Tibial nerve (tissue), 4 donors: ENCODE data around the gene UHRF2. TPM values are rescaled to one million over a fixed set of nuclear protein-coding genes. Genes with fewer than 3 reads are reported as not detected.
"Not testable (repeated sequence)": the region's sequence is repeated elsewhere in the genome, so short reads cannot be mapped to it uniquely, and the experiment has no call there.

Source experiments
- DNase-seq, 2 donors: peaks; one replicate each; pipeline ENCODE4 v3.0.0-alpha.2; 2019; ENCODE audit warnings: low spot score in 2 of 2
- H3K27ac ChIP-seq, 4 donors: fragments of 200-600 bp; sonication (generic) in 3 of 4; one replicate each; pipeline ENCODE4 v1.5.1; 2017 to 2019; ENCODE audit warnings: mild to moderate bottlenecking in 1 of 4
- H3K27me3 ChIP-seq, 2 donors: fragments of 200-600 bp; sonication (generic) in 1 of 2; one replicate each; pipeline versions ENCODE4 v1.5.1 to v1.6.0; 2017 to 2019
- H3K36me3 ChIP-seq, 3 donors: fragments of 200-600 bp; sonication (generic); one replicate each; pipeline ENCODE4 v1.5.1; 2018 to 2019
- H3K4me1 ChIP-seq, 4 donors: fragments of 200-600 bp; sonication (generic) in 3 of 4; one replicate each; pipeline ENCODE4 v1.5.1; 2017 to 2019
- H3K4me3 ChIP-seq, 4 donors: fragments of 200-600 bp; sonication (generic) in 3 of 4; one replicate each; pipeline ENCODE4 v1.5.1; 2017 to 2019; ENCODE audit warnings: mild to moderate bottlenecking in 1 of 4, moderate library complexity in 1 of 4
- H3K9me3 ChIP-seq, 4 donors: fragments of 200-600 bp; sonication (generic) in 3 of 4; one replicate each; pipeline ENCODE4 v1.5.1; 2017 to 2019
- EP300 ChIP-seq, 2 donors: sonication (generic); formaldehyde crosslinking; IDR thresholded peaks; one replicate each; pipeline ENCODE4 v1.6.1; 2017; ENCODE audit warnings: antibody characterized with exemption in 2 of 2, mild to moderate bottlenecking in 1 of 2
- POLR2A ChIP-seq, 2 donors: fragments of 450-650 bp; IDR thresholded peaks; one replicate each; pipeline ENCODE4 v1.6.1; 2017; ENCODE audit warnings: antibody characterized with exemption in 2 of 2, mild to moderate bottlenecking in 2 of 2, moderate library complexity in 2 of 2
- WGBS, 2 donors: methylation state at CpG; one replicate each; pipeline ENCODE4 v1.1.5; 2018; 5-methylcytosine and 5-hydroxymethylcytosine counted together
- total RNA-seq, 4 donors: library from RNA; depleted of rRNA; stranded (reverse); fragments of >200 nt; gene quantifications; one replicate each; pipeline ENCODE4 v1.1.0, GENCODE V29; 2016
- TF ChIP-seq, protein P1 (sequence below), 5 experiments: fragments of 200-600 bp in 3 of 5; fragments of 450-650 bp in 2 of 5; sonication (generic) in 3 of 5; IDR thresholded peaks; one replicate each; pipeline ENCODE4 v1.5.1; 2016 to 2019; ENCODE audit warnings: antibody characterized with exemption in 5 of 5, mild to moderate bottlenecking in 3 of 5, moderate library complexity in 2 of 5

Gene UHRF2
- total RNA-seq, 4 donors from 2014 or later, result 61.2 to 85.0 (median 76.0) TPM

DNA sequence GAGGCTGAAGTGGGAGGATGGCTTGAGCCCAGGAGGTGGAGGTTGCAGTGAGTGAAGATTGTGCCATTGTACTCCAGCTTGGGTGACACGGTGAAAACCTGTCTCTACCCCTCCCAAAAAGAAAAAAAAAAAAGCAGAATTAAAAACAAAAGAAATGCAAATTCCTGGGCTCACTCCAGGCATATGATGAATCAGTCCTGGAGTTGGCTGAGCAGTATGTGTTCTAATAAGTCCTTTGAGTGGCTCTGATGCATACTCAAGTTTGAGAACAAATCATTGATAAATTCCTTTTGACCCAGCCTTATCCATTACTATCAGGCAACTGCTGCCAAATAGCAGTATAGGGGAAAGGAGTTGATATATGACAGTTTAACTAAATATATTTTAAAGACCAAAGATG lies 28.3 kb downstream of the UHRF2 start:
- DNase-seq, result no peak
- Histone ChIP-seq H3K27ac (no peak overlapping the region), H3K4me3 (no peak overlapping the region), H3K9me3 (no peaks in the 10 kb centered on the region), H3K4me1 (peaks cover 0 to 51% (median 11%) of the 10 kb centered on the region in 4 donors), H3K27me3 (no peaks in the 10 kb centered on the region), H3K36me3 (peaks cover 0 to 9% (median 0%) of the 10 kb centered on the region in 3 donors)
- TF ChIP-seq EP300 (IDR thresholded peaks at IDR 0.05) (no peak), POLR2A (IDR thresholded peaks at IDR 0.05) (no peak)
- TF ChIP-seq, protein P1, sequence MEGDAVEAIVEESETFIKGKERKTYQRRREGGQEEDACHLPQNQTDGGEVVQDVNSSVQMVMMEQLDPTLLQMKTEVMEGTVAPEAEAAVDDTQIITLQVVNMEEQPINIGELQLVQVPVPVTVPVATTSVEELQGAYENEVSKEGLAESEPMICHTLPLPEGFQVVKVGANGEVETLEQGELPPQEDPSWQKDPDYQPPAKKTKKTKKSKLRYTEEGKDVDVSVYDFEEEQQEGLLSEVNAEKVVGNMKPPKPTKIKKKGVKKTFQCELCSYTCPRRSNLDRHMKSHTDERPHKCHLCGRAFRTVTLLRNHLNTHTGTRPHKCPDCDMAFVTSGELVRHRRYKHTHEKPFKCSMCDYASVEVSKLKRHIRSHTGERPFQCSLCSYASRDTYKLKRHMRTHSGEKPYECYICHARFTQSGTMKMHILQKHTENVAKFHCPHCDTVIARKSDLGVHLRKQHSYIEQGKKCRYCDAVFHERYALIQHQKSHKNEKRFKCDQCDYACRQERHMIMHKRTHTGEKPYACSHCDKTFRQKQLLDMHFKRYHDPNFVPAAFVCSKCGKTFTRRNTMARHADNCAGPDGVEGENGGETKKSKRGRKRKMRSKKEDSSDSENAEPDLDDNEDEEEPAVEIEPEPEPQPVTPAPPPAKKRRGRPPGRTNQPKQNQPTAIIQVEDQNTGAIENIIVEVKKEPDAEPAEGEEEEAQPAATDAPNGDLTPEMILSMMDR (IDR thresholded peaks at IDR 0.05), result no peak
- 65 to 67% methylated on average over 1 of the region's 1 CpG for WGBS, 2 donors

GRCh38 chr9:6443661-6444060 lies 30.7 kb downstream of the UHRF2 start:
- TF ChIP-seq POLR2A (IDR thresholded peaks at IDR 0.05), result no peak
- no peak for TF ChIP-seq EP300 (IDR thresholded peaks at IDR 0.05)
- H3K27ac ChIP-seq, result no peak overlapping the region
- DNase-seq, result no peak
- no peaks in the 10 kb centered on the region for H3K9me3 ChIP-seq
- no peak overlapping the region for H3K4me3 ChIP-seq
- peaks cover 0 to 60% (median 13%) of the 10 kb centered on the region in 4 donors for H3K4me1 ChIP-seq
- H3K27me3 ChIP-seq, result no peaks in the 10 kb centered on the region
- WGBS, 2 donors, result 10 to 19% methylated on average over 1 of the region's 1 CpG
- no peaks in the 10 kb centered on the region for H3K36me3 ChIP-seq

DNA sequence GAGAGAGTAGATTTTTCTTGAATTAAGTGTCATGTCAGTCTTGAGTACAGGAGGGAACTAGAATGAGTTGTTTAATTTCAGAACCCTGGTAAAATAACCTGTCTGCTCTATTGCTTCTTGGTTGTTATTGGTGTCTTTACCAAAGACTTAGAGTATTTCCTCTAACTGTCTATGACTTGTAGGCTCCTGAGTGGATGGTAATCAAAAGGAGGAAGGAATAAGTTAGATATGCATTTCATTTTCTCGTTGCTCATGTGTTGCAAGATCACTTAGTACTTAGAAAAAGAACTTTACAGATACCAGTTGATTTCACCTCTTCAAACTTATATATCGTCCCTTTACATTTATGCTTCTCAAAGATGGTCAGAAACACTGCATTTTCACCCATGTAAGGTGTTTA lies 31.1 kb downstream of the UHRF2 start:
- 71 to 76% methylated on average over 2 of the region's 2 CpGs for WGBS, 2 donors
- Histone ChIP-seq H3K9me3 (no peaks in the 10 kb centered on the region), H3K4me1 (peaks cover 0 to 60% (median 12%) of the 10 kb centered on the region in 4 donors), H3K4me3 (no peak overlapping the region), H3K36me3 (no peaks in the 10 kb centered on the region), H3K27me3 (no peaks in the 10 kb centered on the region), H3K27ac (no peak overlapping the region)
- no peak for DNase-seq
- TF ChIP-seq POLR2A (IDR thresholded peaks at IDR 0.05) (no peak), EP300 (IDR thresholded peaks at IDR 0.05) (no peak)

GRCh38 chr9:6449086-6449485 lies 36.1 kb downstream of the UHRF2 start:
- H3K4me1 ChIP-seq, result peaks cover 0 to 35% (median 8%) of the 10 kb centered on the region in 4 donors
- no peak overlapping the region for H3K4me3 ChIP-seq
- no peaks in the 10 kb centered on the region for H3K36me3 ChIP-seq
- DNase-seq, result no peak
- H3K27ac ChIP-seq, result no peak overlapping the region
- H3K27me3 ChIP-seq, result no peaks in the 10 kb centered on the region
- 75 to 79% methylated on average over 1 of the region's 1 CpG for WGBS, 2 donors
- TF ChIP-seq, protein P1 (IDR thresholded peaks at IDR 0.05), result no peak
- no peak for TF ChIP-seq EP300 (IDR thresholded peaks at IDR 0.05)
- TF ChIP-seq POLR2A (IDR thresholded peaks at IDR 0.05), result no peak
- no peaks in the 10 kb centered on the region for H3K9me3 ChIP-seq

GRCh38 chr9:6449645-6450044 lies 36.6 kb downstream of the UHRF2 start:
- Histone ChIP-seq H3K4me3 (no peak overlapping the region), H3K4me1 (peaks cover 0 to 35% (median 8%) of the 10 kb centered on the region in 4 donors), H3K9me3 (no peaks in the 10 kb centered on the region), H3K27ac (no peak overlapping the region), H3K36me3 (no peaks in the 10 kb centered on the region), H3K27me3 (no peaks in the 10 kb centered on the region)
- no peak for DNase-seq
- TF ChIP-seq, protein P1 (IDR thresholded peaks at IDR 0.05), result no peak
- no peak for TF ChIP-seq EP300 (IDR thresholded peaks at IDR 0.05)
- TF ChIP-seq POLR2A (IDR thresholded peaks at IDR 0.05), result no peak

DNA sequence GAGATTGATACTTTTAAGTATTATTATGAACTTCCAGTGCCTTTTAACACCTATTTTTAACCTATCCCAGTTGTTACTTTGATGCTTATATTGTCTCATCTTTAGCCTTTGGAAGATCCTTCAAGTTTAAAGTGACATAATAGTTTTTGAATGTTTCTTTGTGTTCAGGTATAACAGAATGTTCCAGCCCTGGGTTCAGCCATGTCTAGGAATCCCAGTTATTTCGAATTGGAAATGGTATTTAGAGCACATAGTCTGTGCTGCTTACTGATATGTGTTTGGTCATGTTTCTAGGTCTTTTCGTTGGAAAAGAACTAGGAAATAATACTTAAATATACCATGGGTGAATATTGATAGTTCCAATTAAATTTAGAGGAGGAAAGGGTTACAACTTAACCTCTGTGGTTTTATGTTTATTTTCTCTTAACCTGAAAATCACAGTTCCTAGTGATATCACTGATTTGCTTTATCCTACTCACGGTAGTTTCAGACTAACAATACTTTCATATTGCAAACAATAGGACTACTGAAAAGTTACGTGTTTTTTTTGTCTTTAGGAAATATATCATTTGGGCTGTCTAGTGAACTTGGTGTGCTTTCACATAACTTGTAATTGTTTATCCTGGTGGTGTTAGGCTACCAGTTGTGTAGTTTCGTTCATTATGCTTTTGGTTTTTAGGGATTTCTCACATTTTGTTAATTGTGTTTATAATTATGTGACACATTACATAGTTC lies 37.8 kb downstream of the UHRF2 start:
- Histone ChIP-seq H3K4me1 (peaks cover 0 to 35% (median 8%) of the 10 kb centered on the region in 4 donors), H3K27me3 (no peaks in the 10 kb centered on the region), H3K4me3 (no peak overlapping the region), H3K9me3 (no peaks in the 10 kb centered on the region), H3K36me3 (no peaks in the 10 kb centered on the region), H3K27ac (no peak overlapping the region)
- WGBS, 2 donors, result 71 to 72% methylated on average over 5 of the region's 5 CpGs
- TF ChIP-seq, protein P1 (IDR thresholded peaks at IDR 0.05), result no peak
- no peak for TF ChIP-seq EP300 (IDR thresholded peaks at IDR 0.05)
- no peak for TF ChIP-seq POLR2A (IDR thresholded peaks at IDR 0.05)
- no peak for DNase-seq

DNA sequence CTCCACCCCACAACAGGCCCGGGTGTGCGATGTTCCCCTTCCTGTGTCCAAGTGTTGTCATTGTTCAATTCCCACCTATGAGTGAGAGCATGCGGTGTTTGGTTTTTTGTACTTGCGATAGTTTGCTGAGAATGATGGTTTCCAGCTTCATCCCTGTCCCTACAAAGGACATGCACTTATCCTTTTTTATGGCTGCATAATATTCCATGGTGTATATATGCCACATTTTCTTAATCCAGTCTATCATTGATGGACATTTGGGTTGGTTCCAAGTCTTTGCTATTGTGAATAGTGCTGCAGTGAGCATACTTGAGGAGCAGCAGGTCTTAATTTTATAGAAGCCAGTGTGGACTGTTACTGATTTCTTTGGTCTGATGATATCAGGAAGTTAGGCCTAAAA lies 42.3 kb downstream of the UHRF2 start:
- not testable (repeated sequence) for DNase-seq, H3K27ac ChIP-seq, H3K9me3 ChIP-seq, H3K36me3 ChIP-seq, H3K4me1 ChIP-seq, H3K4me3 ChIP-seq, H3K27me3 ChIP-seq
- WGBS, 2 donors, result 96 to 98% methylated on average over 4 of the region's 4 CpGs

GRCh38 chr9:6458704-6459103 lies 45.7 kb downstream of the UHRF2 start:
- not testable (repeated sequence) for H3K4me1 ChIP-seq, H3K9me3 ChIP-seq, H3K27me3 ChIP-seq, H3K27ac ChIP-seq, H3K4me3 ChIP-seq, DNase-seq
- H3K36me3 ChIP-seq, result peaks cover 0 to 33% (median 0%) of the 10 kb centered on the region in 3 donors
- 95 to 97% methylated on average over 4 of the region's 4 CpGs for WGBS, 2 donors
